Activated T-helper 1 cell treated with Interleukin-2 at 50 U/mL for 16 hours (primary cell): ENCODE measurements around the gene NOS2.
A peak's percentile ranks its signal among the peaks of the same experiment; 100 is the strongest.

Experiments used
- DNase-seq: peaks from one replicate; pipeline ENCODE4 v3.0.0-alpha.2; 2020; ENCODE audit warnings: low read depth

The NOS2 gene

GRCh38 chr17:27818401-27819105 lies 18.2 kb upstream of the NOS2 start:
- DNase-seq, result no peak

- no peak for DNase-seq
Observed at GRCh38 chr17:27817731-27818130, 17.4 kb upstream of the NOS2 start.

GRCh38 chr17:27816946-27817345 lies 16.6 kb upstream of the NOS2 start:
- no peak for DNase-seq

GRCh38 chr17:27811961-27812360 lies 11.6 kb upstream of the NOS2 start:
- DNase-seq, result no peak

GRCh38 chr17:27810902-27811557 lies 10.7 kb upstream of the NOS2 start:
- DNase-seq, result no peak

GRCh38 chr17:27810211-27810901 lies 10.0 kb upstream of the NOS2 start:
- no peak for DNase-seq

- DNase-seq, result no peak
Observed at GRCh38 chr17:27809555-27809954, 9.2 kb upstream of the NOS2 start.

GRCh38 chr17:27808628-27809027 lies 8.3 kb upstream of the NOS2 start:
- no peak for DNase-seq

GRCh38 chr17:27807567-27808470 lies 7.5 kb upstream of the NOS2 start:
- DNase-seq, result peak; percentile 45

- DNase-seq, result peak; percentile 59
Observed at GRCh38 chr17:27805520-27806146, 5.3 kb upstream of the NOS2 start.

GRCh38 chr17:27804113-27804512 lies 3.8 kb upstream of the NOS2 start:
- DNase-seq, result no peak

- no peak for DNase-seq
Observed at GRCh38 chr17:27802962-27803680, 2.8 kb upstream of the NOS2 start.

- DNase-seq, result no peak
Observed at GRCh38 chr17:27802033-27802432, 1.7 kb upstream of the NOS2 start.

GRCh38 chr17:27798376-27798775 lies 2.0 kb downstream of the NOS2 start:
- no peak for DNase-seq

- no peak for DNase-seq
Observed at GRCh38 chr17:27797390-27798091, 2.8 kb downstream of the NOS2 start.

- DNase-seq, result no peak
Observed at GRCh38 chr17:27793906-27794569, 6.3 kb downstream of the NOS2 start.

GRCh38 chr17:27793168-27793905 lies 7.0 kb downstream of the NOS2 start:
- no peak for DNase-seq

GRCh38 chr17:27792095-27792494 lies 8.2 kb downstream of the NOS2 start:
- no peak for DNase-seq

- no peak for DNase-seq
Observed at GRCh38 chr17:27788919-27789318, 11.4 kb downstream of the NOS2 start.
